Astrocyte (in vitro differentiated cells and primary cell): ENCODE results near the gene FAM124B. TPM values are rescaled to one million over a fixed set of nuclear protein-coding genes. Genes with fewer than 3 reads are reported as not detected.

Experiments
- total RNA-seq: library from RNA; stranded (reverse); gene quantifications from 2 replicates; pipeline ENCODE4 v1.2.1, GENCODE V29; 2021

FAM124B gene
- total RNA-seq, 1 donor from 2014 or later: not detected

Other genes starting within 250 kb of the FAM124B start
- gene CUL3, start 183.3 kb upstream of the FAM124B start, total RNA-seq: 78.2 and 95.5 TPM in 2 replicates